ENCODE results near the gene WEE2.
"Not testable (repeated sequence)": the region's sequence is repeated elsewhere in the genome, so short reads cannot be mapped to it uniquely, and the experiment has no call there.

Gene WEE2

GRCh38 chr7:141751904-141752303 is 43.8 kb downstream of the WEE2 start:
- H3K9me3 ChIP-seq (ENCODE audit: control insufficient read depth, insufficient read depth, low read depth, low read length); H3K4me1 ChIP-seq (ENCODE audit: control insufficient read depth, insufficient read depth, low read length); POLR2A ChIA-PET; H3K4me3 ChIP-seq (ENCODE audit: low read depth, low read length); H3K27ac ChIP-seq (ENCODE audit: extremely low read depth, low read depth, low read length): not testable (repeated sequence)
- peaks cover 20 to 93% of the 10 kb centered on the region in 2 experiments for H3K36me3 ChIP-seq (ENCODE audit: control insufficient read depth in 2 of 2, insufficient read depth in 1 of 2, low read length in 2 of 2)
- TF ChIP-seq TRIM28 (IDR thresholded peaks at IDR 0.05; ENCODE audit: borderline replicate concordance, low read length), result peak; percentile 46; the same call in 1 of the 2 replicates
- peak; percentile 34; the same call in 1 of the 2 replicates for TF ChIP-seq SCRT1 (tag by site-specific recombination; IDR thresholded peaks at IDR 0.05; ENCODE audit: borderline replicate concordance)
- peak; percentile 78 for TF ChIP-seq SCRT2 (tag by site-specific recombination; IDR thresholded peaks at IDR 0.05)
- TF ChIP-seq ZNF202 (tag by site-specific recombination; IDR thresholded peaks at IDR 0.05; ENCODE audit: borderline replicate concordance), result 0 out of 2 replicates have a peak, but pooled peaks have one; percentile 48
- peak; percentile 59 for TF ChIP-seq SETDB1 (IDR thresholded peaks at IDR 0.05; ENCODE audit: insufficient read length, low read length)
- CTCF ChIA-PET, result interaction anchor here (0.7 kb wide), 1 partner anchor 1487 kb away, joined by 3 read pairs; no protein-coding TSS in a partner anchor

- ChIA-PET POLR2A (no interaction called here), CTCF (interaction anchor here (0.7 kb wide), 1 partner anchor 1486 kb away, joined by 3 read pairs; no protein-coding TSS in a partner anchor)
- Histone ChIP-seq H3K36me3 (ENCODE audit: control insufficient read depth in 2 of 2, insufficient read depth in 1 of 2, low read length in 2 of 2) (peaks cover 14 to 96% of the 10 kb centered on the region in 2 experiments), H3K9me3 (ENCODE audit: control insufficient read depth, insufficient read depth, low read depth, low read length) (no peaks in the 10 kb centered on the region), H3K4me3 (ENCODE audit: low read depth, low read length) (no peak overlapping the region), H3K27ac (ENCODE audit: extremely low read depth, low read depth, low read length) (no peak overlapping the region), H3K4me1 (ENCODE audit: control insufficient read depth, insufficient read depth, low read length) (no peaks in the 10 kb centered on the region)
- TF ChIP-seq ZNF654 (tag by site-specific recombination; IDR thresholded peaks at IDR 0.05; ENCODE audit: low read depth), result 0 out of 2 replicates have a peak, but pooled peaks have one; percentile 6
- TF ChIP-seq SP3 (tag by site-specific recombination; IDR thresholded peaks at IDR 0.05), result no peak
Measured at GRCh38 chr7:141752634-141753033, 44.5 kb downstream of the WEE2 start.

- peaks cover 10 to 89% of the 10 kb centered on the region in 2 experiments; a peak in 2 of 3 replicates for H3K36me3 ChIP-seq (ENCODE audit: control insufficient read depth in 2 of 2, insufficient read depth in 1 of 2, low read length in 2 of 2)
- no peaks in the 10 kb centered on the region for H3K4me1 ChIP-seq (ENCODE audit: control insufficient read depth, insufficient read depth, low read length)
- TF ChIP-seq CTCF (tag by site-specific recombination; IDR thresholded peaks at IDR 0.05), result no peak; the same call in 1 of the 2 replicates
- TF ChIP-seq ZNF654 (tag by site-specific recombination; IDR thresholded peaks at IDR 0.05; ENCODE audit: low read depth), result peak; percentile 29; the same call in 1 of the 2 replicates
- TF ChIP-seq ZBTB48 (tag by site-specific recombination; IDR thresholded peaks at IDR 0.05), result no peak
- TF ChIP-seq ZNF658 (tag by site-specific recombination; IDR thresholded peaks at IDR 0.05), result no peak
- ChIA-PET POLR2A (no interaction called here), CTCF (interaction anchor here (0.6 to 2.2 kb wide), 4 partner anchors 13 to 100 kb away, joined by 3 to 9 read pairs (median 5); no protein-coding TSS in a partner anchor)
- no peak overlapping the region for H3K27ac ChIP-seq (ENCODE audit: extremely low read depth, low read depth, low read length)
- no peak overlapping the region for H3K4me3 ChIP-seq (ENCODE audit: low read depth, low read length)
- no peaks in the 10 kb centered on the region for H3K9me3 ChIP-seq (ENCODE audit: control insufficient read depth, insufficient read depth, low read depth, low read length)
Measured at GRCh38 chr7:141754939-141755338, 46.8 kb downstream of the WEE2 start.

DNA sequence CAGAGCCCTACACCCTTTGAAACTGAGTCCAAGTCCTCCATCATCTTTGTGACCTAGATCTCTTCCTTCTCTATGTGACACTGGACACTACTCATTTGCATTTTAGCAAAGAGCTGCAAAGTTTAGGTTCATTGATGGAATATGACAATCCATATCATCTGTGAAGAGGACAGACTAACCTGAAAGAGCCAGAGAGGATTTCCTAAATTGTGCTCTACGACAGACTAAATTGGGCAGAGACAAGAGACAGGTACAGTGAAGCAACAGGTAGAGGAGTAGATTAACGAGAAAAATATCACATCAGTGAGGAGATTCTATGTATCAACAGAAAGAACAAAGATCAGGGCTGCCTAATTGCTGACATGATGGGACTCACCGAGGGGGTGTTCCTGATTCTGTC is 55.6 kb downstream of the WEE2 start, which contains the start of gene TAS2R3:
TAS2R3 (plus strand) TSS at position 301 of the 400 bp plus-strand sequence; CDS start at position 363, 62 bp downstream.
- ChIA-PET POLR2A (no interaction called here), CTCF (interaction anchor here (0.6 kb wide), 1 partner anchor 10 kb away, joined by 3 read pairs; no protein-coding TSS in a partner anchor)
- TF ChIP-seq ZNF692 (tag by site-specific recombination; IDR thresholded peaks at IDR 0.05) (no peak), ZNF26 (tag by site-specific recombination; IDR thresholded peaks at IDR 0.05) (no peak), SCRT2 (tag by site-specific recombination; IDR thresholded peaks at IDR 0.05) (peak; percentile 80), SCRT1 (tag by site-specific recombination; IDR thresholded peaks at IDR 0.05; ENCODE audit: borderline replicate concordance) (0 out of 2 replicates have a peak, but pooled peaks have one; percentile 18)
- H3K9me3 ChIP-seq (ENCODE audit: control insufficient read depth, insufficient read depth, low read depth, low read length), result no peaks in the 10 kb centered on the region
- no peak within 1 kb of the TSS for H3K27ac ChIP-seq (ENCODE audit: extremely low read depth, low read depth, low read length)
- H3K36me3 ChIP-seq (ENCODE audit: control insufficient read depth in 2 of 2, insufficient read depth in 1 of 2, low read length in 2 of 2), result peaks cover 0 to 60% of the 10 kb centered on the region in 2 experiments; a peak in 1 of 3 replicates
- no peak within 1 kb of the TSS for H3K4me3 ChIP-seq (ENCODE audit: low read depth, low read length)
- no peaks in the 10 kb centered on the region for H3K4me1 ChIP-seq (ENCODE audit: control insufficient read depth, insufficient read depth, low read length)

Data from HEK293 (cell line).